H1 (cell line): ENCODE data around the gene KIF1B.

Source experiments
- CEBPB ChIP-seq: IDR thresholded peaks from 2 replicates; pipeline ENCODE4 v1.6.1; 2012; ENCODE audit warnings: low read depth, low read length
- CTCF ChIP-seq, 3 experiments: IDR thresholded peaks; 1 replicate in 2 of 3; 2 replicates in 1 of 3; pipeline versions ENCODE4 v1.5.1 to v1.6.1; 2011; ENCODE audit warnings: low read length in 3 of 3, mild to moderate bottlenecking in 3 of 3, inconsistent platforms in 2 of 3, low read depth in 1 of 3, moderate library complexity in 1 of 3; ENCODE audit not compliant: insufficient read depth in 1 of 3; ENCODE audit errors: control extremely low read depth in 1 of 3
- MAX ChIP-seq: IDR thresholded peaks from 2 replicates; pipeline ENCODE4 v1.6.1; 2012; ENCODE audit warnings: inconsistent platforms
- RXRA ChIP-seq: IDR thresholded peaks from 2 replicates; pipeline ENCODE4 v1.6.1; 2011; ENCODE audit warnings: low read depth, mild to moderate bottlenecking, low read length, moderate library complexity; ENCODE audit not compliant: insufficient read depth

GRCh38 chr1:10253755-10254154, 43.4 kb downstream of the KIF1B start:
- TF ChIP-seq RXRA, result no peak
- TF ChIP-seq CTCF (IDR thresholded peaks at IDR 0.05; ENCODE audit: control extremely low read depth in 1 of 3, insufficient read depth in 1 of 3, low read depth in 1 of 3, low read length in 3 of 3), result no peak
- TF ChIP-seq MAX, result no peak
- no peak for TF ChIP-seq CEBPB
